HepG2 (cell line): Measurements from ENCODE around the gene BICDL2. TPM values are rescaled to one million over a fixed set of nuclear protein-coding genes. Genes with fewer than 3 reads are reported as not detected.
"Not testable (repeated sequence)": the region's sequence is repeated elsewhere in the genome, so short reads cannot be mapped to it uniquely, and the experiment has no call there.

Experiments
- ATAC-seq: fragments of 200-7000 bp; cut with Tn5 transposase; 3 replicates; pipeline ENCODE4 v1.9.1; 2020; ENCODE audit warnings: mild to moderate bottlenecking, moderate library complexity
- BruUV-seq: library from RNA; stranded (reverse); fragments of 400-500 nt; replicated peaks from 2 replicates; lab custom pipeline; 2021; lab: Mats Ljungman, UMichigan
- CTCF ChIA-PET: fragments of 300-600 bp; formaldehyde crosslinking; extraction: SDS; loops from one replicate; lab custom pipeline; 2021; ENCODE audit warnings: low total read pairs, inconsistent platforms, low intra/inter-chr PET ratio; lab: Yijun Ruan, JAX
- POLR2A ChIA-PET: fragments of 350-600 bp; sonication (Branson Sonifier 250); formaldehyde crosslinking; loops from one replicate; lab custom pipeline; 2020; ENCODE audit warnings: antibody characterized with exemption, inconsistent platforms; lab: Yijun Ruan, JAX
- DNase-seq: peaks from one replicate; pipeline ENCODE4 v3.0.0-alpha.2; 2015; ENCODE audit warnings: low spot score
- FAIRE-seq: peaks from 3 replicates; lab custom pipeline; 2011; peaks lifted over from hg19 to GRCh38; lab: Jason Lieb, UNC
- H2AFZ ChIP-seq: one replicate; pipeline ENCODE4 v1.6.1; 2011; ENCODE audit warnings: low read length, inconsistent platforms
- H3K27ac ChIP-seq: fragments of 300-600 bp; 3 replicates; pipeline ENCODE4 v1.8.0; 2011; ENCODE audit warnings: mixed run types, mild to moderate bottlenecking, mixed read lengths, low read length, inconsistent platforms; ENCODE audit not compliant: insufficient read depth; ENCODE audit errors: extremely low read length
- H3K27me3 ChIP-seq, 2 experiments: fragments of 200-600 bp in 1 of 2; 2 replicates in 1 of 2; 3 replicates in 1 of 2; pipeline versions ENCODE4 v1.6.0 to v1.8.0; 2011; ENCODE audit warnings: low read length in 2 of 2, mild to moderate bottlenecking in 2 of 2, moderate library complexity in 2 of 2, inconsistent platforms in 1 of 2; ENCODE audit not compliant: insufficient read depth in 2 of 2, control insufficient read depth in 1 of 2
- H3K36me3 ChIP-seq, 2 experiments: fragments of 200-600 bp in 1 of 2; replicated peaks in 1 of 2; 2 replicates in 1 of 2; 3 replicates in 1 of 2; pipeline versions ENCODE4 v1.5.1 to v1.8.0; 2011; ENCODE audit warnings: low read length in 2 of 2, inconsistent platforms in 1 of 2; ENCODE audit not compliant: insufficient read depth in 2 of 2, control insufficient read depth in 1 of 2
- H3K4me1 ChIP-seq: 2 replicates; pipeline ENCODE4 v1.5.1; 2012; ENCODE audit warnings: low read length, inconsistent platforms; ENCODE audit not compliant: insufficient read depth
- H3K4me2 ChIP-seq: 2 replicates; pipeline ENCODE4 v1.6.0; 2011; ENCODE audit warnings: low read depth, low read length, inconsistent platforms
- H3K4me3 ChIP-seq, 3 experiments: fragments of 200-600 bp in 1 of 3; sonication (generic), shearing (Covaris generic) in 1 of 3; replicated peaks in 1 of 3; 2 replicates each; pipeline ENCODE4 v1.5.1; 2011 to 2016; ENCODE audit warnings: low read length in 3 of 3, inconsistent platforms in 2 of 3, low read depth in 2 of 3, mild to moderate bottlenecking in 2 of 3, control low read depth in 1 of 3, mixed read lengths in 1 of 3; ENCODE audit not compliant: insufficient read depth in 1 of 3
- H3K79me2 ChIP-seq: one replicate; pipeline ENCODE4 v1.6.1; 2011; ENCODE audit warnings: low read length, inconsistent platforms; ENCODE audit not compliant: insufficient read depth
- H3K9ac ChIP-seq: 2 replicates; pipeline ENCODE4 v1.6.0; 2011; ENCODE audit warnings: mild to moderate bottlenecking, low read depth, low read length, inconsistent platforms; ENCODE audit not compliant: insufficient read depth
- H3K9me3 ChIP-seq: 2 replicates; pipeline ENCODE4 v1.5.1; 2012; ENCODE audit warnings: mild to moderate bottlenecking, low read length
- H4K20me1 ChIP-seq: 2 replicates; pipeline ENCODE4 v1.6.0; 2011; ENCODE audit warnings: inconsistent platforms, mild to moderate bottlenecking, low read length, moderate library complexity; ENCODE audit not compliant: insufficient read depth
- CTCF ChIP-seq: sonication (generic); formaldehyde crosslinking; IDR thresholded peaks from 2 replicates; pipeline ENCODE4 v1.5.0; 2020; ENCODE audit warnings: mild to moderate bottlenecking, missing genetic modification reagents, moderate library complexity
- FOXK2 ChIP-seq: fragments of 450-650 bp; IDR thresholded peaks from 2 replicates; pipeline ENCODE4 v1.6.1; 2016
- RNF219 ChIP-seq: sonication (generic); formaldehyde crosslinking; IDR thresholded peaks from 2 replicates; pipeline ENCODE4 v1.5.0; 2020; ENCODE audit warnings: mild to moderate bottlenecking, missing genetic modification reagents
- ZBTB42 ChIP-seq: sonication (generic); formaldehyde crosslinking; IDR thresholded peaks from 2 replicates; pipeline ENCODE4 v1.5.0; 2020; ENCODE audit warnings: mild to moderate bottlenecking, missing genetic modification reagents
- WGBS: methylation state at CpG from one replicate; pipeline ENCODE4 v1.1.6; 2017; ENCODE audit warnings: low lambda C conversion rate; 5-methylcytosine and 5-hydroxymethylcytosine counted together
- in situ Hi-C: cut with HindIII; loops from 2 replicates; pipeline ENCODE4 v1.10.0; 2017; ENCODE audit warnings: low pct_unique_long_range_greater_than_20kb; ENCODE audit not compliant: extremely low pct_ligation_motif_present
- intact Hi-C: fragments of 100-400 bp; cut with micrococcal nuclease; formaldehyde crosslinking; loops from one replicate; pipeline ENCODE4 v1.10.0; 2022; ENCODE audit not compliant: unreplicated experiment
- polyA plus RNA-seq, 8 experiments: library from polyadenylated mRNA; depleted of rRNA in 3 of 8; stranded (reverse) in 7 of 8; unstranded in 1 of 8; fragments of >200 nt; fragmentation: Illumina TruSeq in 4 of 8; extraction: Trizol in 4 of 8; gene quantifications; 2 replicates each; pipeline versions ENCODE4 v1.2.1 to v1.2.3, GENCODE V29; 2011 to 2016; ENCODE audit warnings: low read depth in 4 of 8, missing spikeins in 1 of 8, mixed read lengths in 1 of 8; ENCODE audit not compliant: insufficient read depth in 1 of 8
- total RNA-seq, 5 experiments: library from RNA; depleted of rRNA; stranded (reverse); fragments of >200 nt; fragmentation: Illumina TruSeq; extraction: Trizol; gene quantifications; 2 replicates each; pipeline ENCODE4 v1.2.3, GENCODE V29; 2016; ENCODE audit warnings: low read depth in 1 of 5

BICDL2 gene
- total and polyA plus RNA-seq, 2 of the 13 experiments (the other 11 are each of a cell fraction or from before 2014, with no cell fraction given): 0.12 TPM; not detected in 1

DNA sequence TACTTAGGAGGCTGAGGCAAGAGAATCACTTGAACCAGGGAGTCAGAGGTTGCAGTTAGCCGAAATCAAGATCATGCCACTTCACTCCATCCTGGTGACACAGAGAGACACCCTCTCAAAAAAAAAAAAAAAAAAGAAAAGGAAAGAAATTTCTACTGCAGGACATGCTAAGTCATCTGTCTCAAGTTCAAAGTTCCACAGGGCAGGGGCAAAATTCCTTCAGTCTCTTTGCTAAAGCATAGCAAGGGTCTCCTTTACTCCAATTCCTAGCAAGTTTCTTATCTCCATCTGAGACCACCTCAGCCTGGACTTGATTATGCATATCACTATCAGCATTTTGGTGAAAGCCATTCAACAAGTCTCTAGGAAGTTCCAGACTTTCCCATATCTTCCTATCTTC is 47.7 kb upstream of the BICDL2 start (continued):
- TF ChIP-seq RNF219 (CRISPR knock-in tag): no peak
- no peak for TF ChIP-seq CTCF (CRISPR knock-in tag)
- TF ChIP-seq FOXK2: no peak
- TF ChIP-seq ZBTB42 (CRISPR knock-in tag): no peak
- TF ChIP-seq, all 625 proteins: peak for 0

GRCh38 chr16:3083408-3083807 is 46.7 kb upstream of the BICDL2 start:
- no CpG with 5 or more reads among the region's 8 CpGs for WGBS

DNA sequence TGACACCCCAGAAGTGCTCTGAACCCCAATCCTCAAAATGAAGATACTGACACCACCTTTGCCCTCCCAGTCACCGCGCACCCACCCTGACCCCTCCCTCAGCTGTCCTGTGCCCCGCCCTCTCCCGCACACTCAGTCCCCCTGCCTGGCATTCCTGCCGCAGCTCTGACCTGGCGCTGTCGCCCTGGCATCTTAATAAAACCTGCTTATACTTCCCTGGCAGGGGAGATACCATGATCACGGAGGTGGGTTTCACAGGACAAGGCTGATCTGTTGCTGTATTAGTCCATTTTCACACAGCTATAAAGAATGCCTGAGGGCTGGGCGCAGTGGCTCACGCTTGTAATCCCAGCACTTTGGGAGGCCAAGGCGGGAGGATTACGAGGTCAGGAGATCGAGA is 45.2 kb upstream of the BICDL2 start:
- intact Hi-C loops, H3K4me3 ChIP-seq, H3K27ac ChIP-seq, H3K9me3 ChIP-seq, ATAC-seq, FAIRE-seq, in situ Hi-C loops, BruUV-seq, H3K79me2 ChIP-seq, H4K20me1 ChIP-seq, DNase-seq, H2AFZ ChIP-seq, H3K4me2 ChIP-seq, H3K36me3 ChIP-seq, CTCF ChIA-PET, H3K9ac ChIP-seq, H3K27me3 ChIP-seq: not testable (repeated sequence)
- POLR2A ChIA-PET: interaction anchor here (1.2 kb wide), 1 partner anchor 16 kb away, joined by 4 read pairs; no protein-coding TSS in a partner anchor
- peaks cover 32% of the 10 kb centered on the region for H3K4me1 ChIP-seq
- 85% methylated on average over 10 of the region's 13 CpGs for WGBS

More at GRCh38 chr16:3083408-3083807, 46.7 kb upstream of the BICDL2 start:
- POLR2A ChIA-PET: interaction anchor here (2.2 kb wide), 1 partner anchor 13 kb away, joined by 6 read pairs; no protein-coding TSS in a partner anchor
- H3K9me3 ChIP-seq, H3K4me2 ChIP-seq, in situ Hi-C loops, H2AFZ ChIP-seq, CTCF ChIA-PET, ATAC-seq, FAIRE-seq, H3K9ac ChIP-seq, H3K27ac ChIP-seq, H3K79me2 ChIP-seq, H4K20me1 ChIP-seq, DNase-seq, H3K36me3 ChIP-seq, H3K4me3 ChIP-seq, H3K27me3 ChIP-seq, BruUV-seq, intact Hi-C loops: not testable (repeated sequence)
- H3K4me1 ChIP-seq: peaks cover 46% of the 10 kb centered on the region
